HFFc6 (cell line): ENCODE results near the gene PLA2G3. TPM values are rescaled to one million over a fixed set of nuclear protein-coding genes. Genes with fewer than 3 reads are reported as not detected.

Experiments
- DNase-seq: peaks from one replicate; pipeline ENCODE4 v3.0.0-alpha.2; 2018
- H3K27ac Mint-ChIP-seq: 2 replicates; pipeline ENCODE4 v1.8.0; 2020; ENCODE audit warnings: mild to moderate bottlenecking, mixed read lengths
- H3K27me3 Mint-ChIP-seq: 2 replicates; pipeline ENCODE4 v1.8.0; 2021; ENCODE audit warnings: mild to moderate bottlenecking, moderate library complexity, mixed read lengths; ENCODE audit not compliant: insufficient read depth
- H3K36me3 Mint-ChIP-seq: 2 replicates; pipeline ENCODE4 v1.8.0; 2021; ENCODE audit warnings: low read depth, mixed read lengths
- H3K4me1 Mint-ChIP-seq: 2 replicates; pipeline ENCODE4 v1.8.0; 2020; ENCODE audit warnings: low read depth, mixed read lengths
- H3K4me3 Mint-ChIP-seq: 2 replicates; pipeline ENCODE4 v1.8.0; 2020; ENCODE audit warnings: mild to moderate bottlenecking, moderate library complexity, mixed read lengths
- H3K9me3 Mint-ChIP-seq: 2 replicates; pipeline ENCODE4 v1.8.0; 2020; ENCODE audit warnings: mild to moderate bottlenecking, mixed read lengths
- CTCF ChIP-seq: fragments of 200-600 bp; sonication (generic); IDR thresholded peaks from 2 replicates; pipeline ENCODE4 v1.5.0; 2021; ENCODE audit warnings: antibody characterized with exemption, mild to moderate bottlenecking
- total RNA-seq, 6 experiments: library from RNA; stranded (reverse); fragmentation: NEBNext Ultra II Directional; extraction: Animal tissue kit (Norgen Biotek cat#: 25700); gene quantifications; 2 replicates in 1 of 6; 3 replicates in 5 of 6; pipeline ENCODE4 v1.2.3, GENCODE V29; 2021

PLA2G3 gene
- total RNA-seq, 6 experiments from 2014 or later: 0.05 TPM; not detected in 5

- Mint-ChIP-seq H3K36me3 (no peaks in the 10 kb centered on the region), H3K9me3 (no peaks in the 10 kb centered on the region), H3K4me1 (no peaks in the 10 kb centered on the region), H3K27me3 (peaks cover 21% of the 10 kb centered on the region), H3K4me3 (no peak overlapping the region), H3K27ac (no peak overlapping the region)
- TF ChIP-seq CTCF: no peak
- DNase-seq: no peak
These were observed 5.6 kb downstream of the PLA2G3 start for GRCh38 chr22:31134688-31135087.

GRCh38 chr22:31133911-31134310 is 6.4 kb downstream of the PLA2G3 start:
- Mint-ChIP-seq H3K9me3 (no peaks in the 10 kb centered on the region), H3K36me3 (no peaks in the 10 kb centered on the region), H3K27me3 (peaks cover 15% of the 10 kb centered on the region), H3K4me1 (no peaks in the 10 kb centered on the region), H3K4me3 (no peak overlapping the region), H3K27ac (no peak overlapping the region)
- no peak for TF ChIP-seq CTCF
- no peak for DNase-seq

GRCh38 chr22:31130873-31131272 is 9.4 kb downstream of the PLA2G3 start:
- H3K27me3 Mint-ChIP-seq: peaks cover 6% of the 10 kb centered on the region; the same call in 1 of the 2 replicates
- no peak overlapping the region for H3K27ac Mint-ChIP-seq
- no peaks in the 10 kb centered on the region for H3K36me3 Mint-ChIP-seq
- H3K4me1 Mint-ChIP-seq: no peaks in the 10 kb centered on the region
- DNase-seq: no peak
- H3K4me3 Mint-ChIP-seq: no peak overlapping the region
- TF ChIP-seq CTCF: no peak
- no peaks in the 10 kb centered on the region for H3K9me3 Mint-ChIP-seq

- no peak overlapping the region for H3K4me3 Mint-ChIP-seq
- peaks cover 7% of the 10 kb centered on the region; the same call in 1 of the 2 replicates for H3K27me3 Mint-ChIP-seq
- H3K27ac Mint-ChIP-seq: no peak overlapping the region
- H3K9me3 Mint-ChIP-seq: no peaks in the 10 kb centered on the region
- no peak for DNase-seq
- no peaks in the 10 kb centered on the region for H3K36me3 Mint-ChIP-seq
- H3K4me1 Mint-ChIP-seq: no peaks in the 10 kb centered on the region
- no peak for TF ChIP-seq CTCF
These were observed 12.2 kb downstream of the PLA2G3 start for GRCh38 chr22:31128156-31128555.

- Mint-ChIP-seq H3K9me3 (no peaks in the 10 kb centered on the region), H3K27ac (no peak overlapping the region), H3K4me3 (no peak overlapping the region)
These were observed 13.0 kb downstream of the PLA2G3 start for GRCh38 chr22:31127181-31127772.

More at GRCh38 chr22:31127181-31127772, 13.0 kb downstream of the PLA2G3 start:
- H3K27me3 Mint-ChIP-seq: peaks cover 5% of the 10 kb centered on the region; the same call in 1 of the 2 replicates
- no peak for TF ChIP-seq CTCF
- H3K36me3 Mint-ChIP-seq: no peaks in the 10 kb centered on the region
- no peak for DNase-seq
- H3K4me1 Mint-ChIP-seq: peaks cover 3% of the 10 kb centered on the region
